Fibroblast of lung (primary cell): ENCODE measurements around the gene MXRA7. TPM values are rescaled to one million over a fixed set of nuclear protein-coding genes. Genes with fewer than 3 reads are reported as not detected.

Experiments used
- DNase-seq, 2 donors: peaks; one replicate each; pipeline versions ENCODE4 v3.0.0 to v3.0.0-alpha.2; 2010; ENCODE audit warnings: low read depth in 2 of 2
- H2AFZ ChIP-seq: 2 replicates; pipeline ENCODE4 v1.5.1; 2012; ENCODE audit warnings: low read length, control low read depth, inconsistent platforms
- H3K27ac ChIP-seq: 2 replicates; pipeline ENCODE4 v1.5.1; 2011; ENCODE audit warnings: low read length, control low read depth; ENCODE audit not compliant: insufficient read depth
- H3K27me3 ChIP-seq: 2 replicates; pipeline ENCODE4 v1.5.1; 2011; ENCODE audit warnings: mild to moderate bottlenecking, low read length; ENCODE audit not compliant: control insufficient read depth, insufficient read depth
- H3K36me3 ChIP-seq: 2 replicates; pipeline ENCODE4 v1.5.1; 2011; ENCODE audit warnings: low read length; ENCODE audit not compliant: control insufficient read depth, insufficient read depth
- H3K4me1 ChIP-seq: 2 replicates; pipeline ENCODE4 v1.5.1; 2011; ENCODE audit warnings: low read length; ENCODE audit not compliant: control insufficient read depth, insufficient read depth; ENCODE audit errors: extremely low read depth
- H3K4me2 ChIP-seq: 2 replicates; pipeline ENCODE4 v1.5.1; 2011; ENCODE audit warnings: low read length, control low read depth; ENCODE audit not compliant: insufficient read depth; ENCODE audit errors: extremely low read depth
- H3K4me3 ChIP-seq, 4 experiments: fragments of 200-600 bp in 1 of 4; sonication (generic) in 1 of 4; replicated peaks in 1 of 4; 2 replicates each; pipeline ENCODE4 v1.5.1; 2011 to 2016; ENCODE audit warnings: low read length in 4 of 4, low read depth in 3 of 4, mild to moderate bottlenecking in 3 of 4, control low read depth in 2 of 4, inconsistent platforms in 1 of 4, mixed read lengths in 1 of 4; ENCODE audit not compliant: insufficient read depth in 1 of 4; ENCODE audit errors: control extremely low read depth in 1 of 4
- H3K79me2 ChIP-seq: 2 replicates; pipeline ENCODE4 v1.5.1; 2012; ENCODE audit warnings: mild to moderate bottlenecking, low read length, inconsistent platforms; ENCODE audit not compliant: control insufficient read depth, insufficient read depth
- H3K9ac ChIP-seq: 2 replicates; pipeline ENCODE4 v1.5.1; 2011; ENCODE audit warnings: mild to moderate bottlenecking, low read length, control low read depth; ENCODE audit not compliant: insufficient read depth
- H3K9me3 ChIP-seq: 2 replicates; pipeline ENCODE4 v1.5.1; 2012; ENCODE audit warnings: low read depth, low read length; ENCODE audit not compliant: control insufficient read depth, insufficient read depth
- H4K20me1 ChIP-seq: 2 replicates; pipeline ENCODE4 v1.5.1; 2011; ENCODE audit warnings: low read length; ENCODE audit not compliant: control insufficient read depth, insufficient read depth; ENCODE audit errors: extremely low read depth
- EZH2 ChIP-seq: IDR thresholded peaks from 2 replicates; pipeline ENCODE4 v1.5.1; 2012; ENCODE audit warnings: low read length, control low read depth, mild to moderate bottlenecking; ENCODE audit errors: missing control alignments
- polyA plus RNA-seq, 2 donors: library from polyadenylated mRNA; depleted of rRNA in 1 of 2; stranded (reverse) in 1 of 2; unstranded in 1 of 2; fragments of >200 nt; gene quantifications; 2 replicates each; pipeline ENCODE4 v1.2.1, GENCODE V29; 2011 to 2012; ENCODE audit warnings: missing spikeins in 1 of 2
- total RNA-seq: library from RNA; depleted of rRNA; stranded (reverse); fragments of >200 nt; gene quantifications from 2 replicates; pipeline ENCODE4 v1.2.1, GENCODE V29; 2014
- TF ChIP-seq, protein P1 (sequence below), 2 donors: IDR thresholded peaks in 1 of 2; conservative IDR thresholded peaks in 1 of 2; 1 replicate in 1 of 2; 2 replicates in 1 of 2; pipeline ENCODE4 v1.5.1; 2011 to 2012; ENCODE audit warnings: low read length in 2 of 2, control low read depth in 1 of 2, inconsistent platforms in 1 of 2, low read depth in 1 of 2, mild to moderate bottlenecking in 1 of 2

MXRA7 gene
- total and polyA plus RNA-seq, 2 donors (not counting 1 experiment from before 2014, with no cell fraction given): 127 to 307 TPM

- Histone ChIP-seq H4K20me1 (no peaks in the 10 kb centered on the region), H3K9ac (no peak overlapping the region), H3K4me1 (peaks cover 16% of the 10 kb centered on the region), H3K79me2 (peaks cover 32% of the 10 kb centered on the region), H3K27me3 (no peaks in the 10 kb centered on the region), H3K4me3 (no peak overlapping the region), H3K27ac (no peak overlapping the region), H3K36me3 (peaks cover 4% of the 10 kb centered on the region), H2AFZ (no peak overlapping the region), H3K9me3 (no peaks in the 10 kb centered on the region), H3K4me2 (no peak overlapping the region)
- no peak for DNase-seq
- no peak for TF ChIP-seq EZH2
- TF ChIP-seq, protein P1, sequence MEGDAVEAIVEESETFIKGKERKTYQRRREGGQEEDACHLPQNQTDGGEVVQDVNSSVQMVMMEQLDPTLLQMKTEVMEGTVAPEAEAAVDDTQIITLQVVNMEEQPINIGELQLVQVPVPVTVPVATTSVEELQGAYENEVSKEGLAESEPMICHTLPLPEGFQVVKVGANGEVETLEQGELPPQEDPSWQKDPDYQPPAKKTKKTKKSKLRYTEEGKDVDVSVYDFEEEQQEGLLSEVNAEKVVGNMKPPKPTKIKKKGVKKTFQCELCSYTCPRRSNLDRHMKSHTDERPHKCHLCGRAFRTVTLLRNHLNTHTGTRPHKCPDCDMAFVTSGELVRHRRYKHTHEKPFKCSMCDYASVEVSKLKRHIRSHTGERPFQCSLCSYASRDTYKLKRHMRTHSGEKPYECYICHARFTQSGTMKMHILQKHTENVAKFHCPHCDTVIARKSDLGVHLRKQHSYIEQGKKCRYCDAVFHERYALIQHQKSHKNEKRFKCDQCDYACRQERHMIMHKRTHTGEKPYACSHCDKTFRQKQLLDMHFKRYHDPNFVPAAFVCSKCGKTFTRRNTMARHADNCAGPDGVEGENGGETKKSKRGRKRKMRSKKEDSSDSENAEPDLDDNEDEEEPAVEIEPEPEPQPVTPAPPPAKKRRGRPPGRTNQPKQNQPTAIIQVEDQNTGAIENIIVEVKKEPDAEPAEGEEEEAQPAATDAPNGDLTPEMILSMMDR (conservative IDR thresholded peaks at IDR 0.05 in 1 of 2, IDR thresholded peaks at IDR 0.05 in 1 of 2; ENCODE audit: low read depth in 1 of 2, low read length in 2 of 2): no peak
Measured at GRCh38 chr17:76691379-76692191, 19.2 kb downstream of the MXRA7 start.

- no peak for TF ChIP-seq EZH2
- TF ChIP-seq, protein P1 (conservative IDR thresholded peaks at IDR 0.05 in 1 of 2, IDR thresholded peaks at IDR 0.05 in 1 of 2; ENCODE audit: low read depth in 1 of 2, low read length in 2 of 2): no peak
- Histone ChIP-seq H3K9ac (no peak overlapping the region), H3K4me2 (no peak overlapping the region), H3K4me3 (no peak overlapping the region), H2AFZ (no peak overlapping the region), H4K20me1 (no peaks in the 10 kb centered on the region), H3K27ac (no peak overlapping the region), H3K9me3 (no peaks in the 10 kb centered on the region), H3K27me3 (no peaks in the 10 kb centered on the region), H3K36me3 (peaks cover 4% of the 10 kb centered on the region), H3K4me1 (peaks cover 16% of the 10 kb centered on the region), H3K79me2 (peaks cover 27% of the 10 kb centered on the region)
- no peak for DNase-seq
Measured at GRCh38 chr17:76690596-76691280, 20.0 kb downstream of the MXRA7 start.

- Histone ChIP-seq H4K20me1 (no peaks in the 10 kb centered on the region), H2AFZ (no peak overlapping the region), H3K4me3 (no peak overlapping the region), H3K9ac (no peak overlapping the region), H3K27me3 (no peaks in the 10 kb centered on the region), H3K4me2 (no peak overlapping the region), H3K27ac (no peak overlapping the region), H3K79me2 (peaks cover 21% of the 10 kb centered on the region), H3K36me3 (peaks cover 4% of the 10 kb centered on the region), H3K9me3 (no peaks in the 10 kb centered on the region), H3K4me1 (peaks cover 16% of the 10 kb centered on the region)
- TF ChIP-seq, protein P1 (conservative IDR thresholded peaks at IDR 0.05 in 1 of 2, IDR thresholded peaks at IDR 0.05 in 1 of 2; ENCODE audit: low read depth in 1 of 2, low read length in 2 of 2): no peak
- no peak for TF ChIP-seq EZH2
- DNase-seq: no peak
Measured at GRCh38 chr17:76689859-76690258, 20.9 kb downstream of the MXRA7 start.
